ENCODE data around the gene AJAP1.
A peak's percentile ranks its signal among the peaks of the same experiment; 100 is the strongest.

Gene AJAP1

DNA sequence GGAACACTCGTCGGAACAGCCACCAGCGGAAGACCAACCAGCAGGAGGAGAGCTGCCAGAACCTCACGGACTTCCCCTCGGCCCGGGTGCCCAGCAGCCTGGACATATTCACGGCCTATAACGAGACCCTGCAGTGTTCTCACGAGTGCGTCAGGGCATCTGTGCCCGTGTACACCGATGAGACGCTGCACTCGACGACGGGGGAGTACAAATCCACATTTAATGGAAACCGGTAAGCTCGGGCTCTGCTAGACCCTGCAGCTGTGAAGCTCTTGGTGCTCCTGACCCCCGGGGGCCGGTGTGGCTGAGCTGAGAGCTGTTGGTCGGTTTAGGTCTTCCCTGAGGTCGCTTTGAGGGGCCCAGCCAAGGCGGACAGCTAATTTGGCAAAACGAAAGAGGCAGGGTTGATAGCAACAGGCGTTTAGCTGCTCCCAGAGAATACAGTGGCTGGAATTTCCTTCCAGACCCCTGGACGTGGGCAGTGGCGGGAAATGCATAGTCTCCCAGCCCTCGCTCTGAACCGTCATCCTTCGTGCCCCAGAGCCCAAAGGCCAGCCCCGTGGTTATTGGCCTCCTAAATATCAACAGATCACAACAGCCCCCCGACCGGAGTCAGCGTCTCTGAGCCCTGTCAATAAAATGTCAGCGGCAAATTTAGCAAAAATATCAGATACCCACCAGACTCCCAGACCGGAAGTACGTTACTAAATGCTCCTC is 118.0 kb downstream of the AJAP1 start:
- in situ Hi-C loops (cut with HindIII; ENCODE audit: low pct_ligation_motif_present, low sequenced_read_pairs), result no loop called here
- Histone ChIP-seq H3K36me3 (replicated peaks) (no peaks in the 10 kb centered on the region), H3K4me3 (ENCODE audit: low read depth, low read length) (no peak overlapping the region), H3K27me3 (replicated peaks) (no peaks in the 10 kb centered on the region), H3K27ac (no peak overlapping the region)
- no peak for DNase-seq
- TF ChIP-seq, protein P1, sequence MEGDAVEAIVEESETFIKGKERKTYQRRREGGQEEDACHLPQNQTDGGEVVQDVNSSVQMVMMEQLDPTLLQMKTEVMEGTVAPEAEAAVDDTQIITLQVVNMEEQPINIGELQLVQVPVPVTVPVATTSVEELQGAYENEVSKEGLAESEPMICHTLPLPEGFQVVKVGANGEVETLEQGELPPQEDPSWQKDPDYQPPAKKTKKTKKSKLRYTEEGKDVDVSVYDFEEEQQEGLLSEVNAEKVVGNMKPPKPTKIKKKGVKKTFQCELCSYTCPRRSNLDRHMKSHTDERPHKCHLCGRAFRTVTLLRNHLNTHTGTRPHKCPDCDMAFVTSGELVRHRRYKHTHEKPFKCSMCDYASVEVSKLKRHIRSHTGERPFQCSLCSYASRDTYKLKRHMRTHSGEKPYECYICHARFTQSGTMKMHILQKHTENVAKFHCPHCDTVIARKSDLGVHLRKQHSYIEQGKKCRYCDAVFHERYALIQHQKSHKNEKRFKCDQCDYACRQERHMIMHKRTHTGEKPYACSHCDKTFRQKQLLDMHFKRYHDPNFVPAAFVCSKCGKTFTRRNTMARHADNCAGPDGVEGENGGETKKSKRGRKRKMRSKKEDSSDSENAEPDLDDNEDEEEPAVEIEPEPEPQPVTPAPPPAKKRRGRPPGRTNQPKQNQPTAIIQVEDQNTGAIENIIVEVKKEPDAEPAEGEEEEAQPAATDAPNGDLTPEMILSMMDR (IDR thresholded peaks at IDR 0.05; ENCODE audit: low read depth, low read length, missing control alignments), result no peak

DNA sequence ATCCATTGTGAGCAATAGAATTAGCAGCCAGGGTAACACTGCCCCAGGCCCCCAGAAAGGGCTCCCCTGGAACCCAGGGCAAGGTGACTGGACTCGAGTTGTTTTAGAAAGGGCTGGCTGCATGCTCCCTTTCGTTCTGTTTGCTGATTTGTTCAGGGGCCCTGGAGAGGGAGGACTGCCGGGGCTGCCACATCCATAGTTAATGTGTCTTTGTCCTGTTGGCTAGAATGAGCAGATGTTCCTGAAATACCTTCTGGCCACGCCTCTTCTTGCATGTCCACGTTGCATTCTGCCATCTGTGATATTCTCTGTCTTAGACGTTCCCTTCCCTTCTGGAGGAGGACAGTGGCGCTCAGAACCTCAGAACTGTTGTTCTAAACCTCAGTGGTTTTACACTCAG is 118.8 kb downstream of the AJAP1 start:
- no peak overlapping the region for H3K27ac ChIP-seq
- no peaks in the 10 kb centered on the region for H3K27me3 ChIP-seq (replicated peaks)
- H3K36me3 ChIP-seq (replicated peaks), result no peaks in the 10 kb centered on the region
- in situ Hi-C loops (cut with HindIII; ENCODE audit: low pct_ligation_motif_present, low sequenced_read_pairs), result no loop called here
- TF ChIP-seq, protein P1 (IDR thresholded peaks at IDR 0.05; ENCODE audit: low read depth, low read length, missing control alignments), result no peak
- no peak overlapping the region for H3K4me3 ChIP-seq (ENCODE audit: low read depth, low read length)
- DNase-seq, result no peak

DNA sequence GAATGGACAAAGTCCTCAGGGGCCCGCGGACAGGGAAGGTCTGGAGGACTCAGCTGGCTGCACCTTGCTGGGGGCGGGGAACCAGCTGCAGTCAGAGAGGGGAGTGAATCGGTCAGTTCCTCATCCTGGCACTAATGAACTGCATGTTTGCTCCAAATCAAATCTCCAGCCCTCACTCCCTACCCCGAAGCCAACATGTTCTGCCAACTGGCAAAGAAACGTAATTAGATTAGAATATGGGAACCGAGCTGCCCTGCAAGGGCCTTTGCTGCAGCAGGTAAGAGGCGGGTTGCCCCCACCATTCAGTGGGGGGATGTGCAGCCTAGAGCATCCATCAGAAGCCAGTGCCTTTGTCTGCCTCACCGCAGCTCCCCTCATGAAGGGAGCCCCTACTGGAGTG is 121.1 kb downstream of the AJAP1 start:
- TF ChIP-seq, protein P1 (IDR thresholded peaks at IDR 0.05; ENCODE audit: low read depth, low read length, missing control alignments), result no peak
- H3K4me3 ChIP-seq (ENCODE audit: low read depth, low read length), result no peak overlapping the region
- no peak overlapping the region for H3K27ac ChIP-seq
- H3K27me3 ChIP-seq (replicated peaks), result no peaks in the 10 kb centered on the region
- in situ Hi-C loops (cut with HindIII; ENCODE audit: low pct_ligation_motif_present, low sequenced_read_pairs), result no loop called here
- DNase-seq, result no peak
- no peaks in the 10 kb centered on the region for H3K36me3 ChIP-seq (replicated peaks)

DNA sequence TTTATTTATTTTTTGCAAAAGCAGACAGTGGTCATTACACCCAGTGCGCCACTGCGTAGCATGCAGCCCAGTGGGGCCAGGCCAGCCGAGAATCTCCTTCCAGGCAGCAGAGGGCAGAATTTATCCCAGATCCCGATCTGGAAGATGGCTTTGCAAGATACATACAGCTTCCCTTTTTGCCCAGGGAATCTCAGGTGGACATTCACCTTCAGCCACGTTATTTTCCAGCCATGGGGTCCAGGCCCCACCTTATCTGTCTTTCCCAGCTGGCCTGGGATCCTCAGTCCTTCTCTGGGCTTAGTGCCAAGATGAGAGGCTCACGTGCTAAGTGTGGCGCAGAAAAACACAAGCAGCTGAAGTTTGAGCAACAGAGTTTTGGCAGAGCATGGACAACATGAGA is 123.6 kb downstream of the AJAP1 start:
- Histone ChIP-seq H3K27ac (no peak overlapping the region), H3K27me3 (replicated peaks) (no peaks in the 10 kb centered on the region), H3K36me3 (replicated peaks) (no peaks in the 10 kb centered on the region), H3K4me3 (ENCODE audit: low read depth, low read length) (no peak overlapping the region)
- DNase-seq, result no peak
- TF ChIP-seq, protein P1 (IDR thresholded peaks at IDR 0.05; ENCODE audit: low read depth, low read length, missing control alignments), result peak; percentile 57
- in situ Hi-C loops (cut with HindIII; ENCODE audit: low pct_ligation_motif_present, low sequenced_read_pairs), result no loop called here

DNA sequence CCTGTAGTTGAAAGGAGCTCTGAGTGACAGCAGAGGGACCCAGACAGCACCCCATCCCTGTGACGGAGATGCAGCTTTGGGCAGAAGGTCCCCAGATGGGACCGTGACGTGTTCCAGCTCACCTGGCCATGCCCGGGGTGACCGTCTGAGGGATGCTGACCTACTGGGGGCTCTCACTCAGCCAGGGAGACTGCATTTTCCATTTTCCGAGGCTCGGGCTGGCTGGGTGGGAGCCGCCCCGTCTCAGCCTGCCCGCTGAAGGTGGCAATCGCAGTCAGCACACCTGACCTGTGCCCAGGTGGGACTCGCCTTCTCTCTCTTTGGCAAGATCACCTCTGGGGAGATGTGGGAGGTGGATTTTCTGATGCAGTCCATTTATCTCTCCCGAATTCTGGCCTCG is 127.2 kb downstream of the AJAP1 start:
- Histone ChIP-seq H3K4me3 (ENCODE audit: low read depth, low read length) (no peak overlapping the region), H3K36me3 (replicated peaks) (no peaks in the 10 kb centered on the region), H3K27ac (no peak overlapping the region), H3K27me3 (replicated peaks) (no peaks in the 10 kb centered on the region)
- TF ChIP-seq, protein P1 (IDR thresholded peaks at IDR 0.05; ENCODE audit: low read depth, low read length, missing control alignments), result no peak
- no peak for DNase-seq
- in situ Hi-C loops (cut with HindIII; ENCODE audit: low pct_ligation_motif_present, low sequenced_read_pairs), result no loop called here

DNA sequence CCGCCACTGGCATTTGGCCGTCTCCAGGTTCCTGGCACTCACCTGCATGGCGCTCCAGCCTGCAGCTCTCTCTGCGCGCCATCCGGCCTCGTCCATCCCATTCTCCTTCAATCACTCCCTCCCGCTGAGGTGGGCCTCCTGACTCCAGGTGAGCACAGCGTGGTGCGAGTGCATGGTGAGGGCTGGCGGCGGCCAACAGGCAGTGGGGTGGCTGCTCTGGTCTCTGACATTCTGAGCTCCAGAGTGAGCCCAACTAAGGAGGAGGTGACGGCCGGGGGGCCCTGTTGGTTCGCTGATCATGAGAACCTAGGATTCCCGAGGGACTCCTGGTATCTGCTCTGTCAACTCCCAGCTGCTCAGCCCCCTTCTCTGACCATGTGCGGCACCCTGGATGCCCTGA is 130.4 kb downstream of the AJAP1 start:
- no peak overlapping the region for H3K4me3 ChIP-seq (ENCODE audit: low read depth, low read length)
- H3K36me3 ChIP-seq (replicated peaks), result no peaks in the 10 kb centered on the region
- no peaks in the 10 kb centered on the region for H3K27me3 ChIP-seq (replicated peaks)
- DNase-seq, result no peak
- H3K27ac ChIP-seq, result no peak overlapping the region
- TF ChIP-seq, protein P1 (IDR thresholded peaks at IDR 0.05; ENCODE audit: low read depth, low read length, missing control alignments), result no peak
- in situ Hi-C loops (cut with HindIII; ENCODE audit: low pct_ligation_motif_present, low sequenced_read_pairs), result no loop called here
